H9 (cell line): ENCODE data around the gene TBC1D22A. TPM values are rescaled to one million over a fixed set of nuclear protein-coding genes. Genes with fewer than 3 reads are reported as not detected.

Experiments
- DNase-seq: peaks from one replicate; pipeline ENCODE4 v3.0.0-alpha.2; 2017
- H2AFZ ChIP-seq: one replicate; pipeline ENCODE4 v1.6.1; 2013; ENCODE audit warnings: mild to moderate bottlenecking, low read length, control low read depth, moderate library complexity
- H2AK5ac ChIP-seq: 2 replicates; pipeline ENCODE4 v1.6.1; 2013; ENCODE audit warnings: low read length, control low read depth, mixed read lengths; ENCODE audit not compliant: insufficient read length
- H2BK120ac ChIP-seq: one replicate; pipeline ENCODE4 v1.6.1; 2013; ENCODE audit warnings: low read depth, mild to moderate bottlenecking, low read length, control low read depth, inconsistent platforms; ENCODE audit not compliant: poor library complexity, severe bottlenecking
- H2BK12ac ChIP-seq: 2 replicates; pipeline ENCODE4 v1.6.1; 2013; ENCODE audit warnings: low read length, control low read depth, mixed read lengths, low read depth; ENCODE audit not compliant: insufficient read length
- H2BK15ac ChIP-seq: 2 replicates; pipeline ENCODE4 v1.6.1; 2013; ENCODE audit warnings: low read depth, low read length, control low read depth
- H2BK20ac ChIP-seq: one replicate; pipeline ENCODE4 v1.6.1; 2013; ENCODE audit warnings: low read depth, mild to moderate bottlenecking, low read length, control low read depth, inconsistent platforms; ENCODE audit not compliant: poor library complexity, severe bottlenecking
- H2BK5ac ChIP-seq: 2 replicates; pipeline ENCODE4 v1.6.1; 2013; ENCODE audit warnings: low read length, control low read depth, mixed read lengths; ENCODE audit not compliant: insufficient read length
- H3K14ac ChIP-seq: 2 replicates; pipeline ENCODE4 v1.6.1; 2013; ENCODE audit warnings: low read length, control low read depth; ENCODE audit not compliant: insufficient read depth
- H3K18ac ChIP-seq: 2 replicates; pipeline ENCODE4 v1.6.1; 2013; ENCODE audit warnings: low read depth, mild to moderate bottlenecking, mixed read lengths, low read length, control low read depth; ENCODE audit not compliant: insufficient read length
- H3K23ac ChIP-seq: 2 replicates; pipeline ENCODE4 v1.6.1; 2013; ENCODE audit warnings: low read length, control low read depth, mixed read lengths, low read depth; ENCODE audit not compliant: insufficient read length
- H3K23me2 ChIP-seq: 2 replicates; pipeline ENCODE4 v1.6.1; 2013; ENCODE audit warnings: low read depth, mild to moderate bottlenecking, mixed read lengths, low read length, control low read depth; ENCODE audit not compliant: insufficient read length, poor library complexity, severe bottlenecking
- H3K27ac ChIP-seq: 2 replicates; pipeline ENCODE4 v1.5.1; 2013; ENCODE audit warnings: low read length, control low read depth, mixed read lengths, low read depth; ENCODE audit not compliant: insufficient read length
- H3K27me3 ChIP-seq: 2 replicates; pipeline ENCODE4 v1.6.1; 2013; ENCODE audit warnings: low read length, control low read depth, inconsistent platforms; ENCODE audit not compliant: insufficient read depth
- H3K4ac ChIP-seq: 2 replicates; pipeline ENCODE4 v1.6.1; 2013; ENCODE audit warnings: low read depth, mild to moderate bottlenecking, control low read depth, inconsistent platforms, low read length, moderate library complexity
- H3K4me1 ChIP-seq: 2 replicates; pipeline ENCODE4 v1.6.1; 2013; ENCODE audit warnings: low read length, control low read depth, inconsistent platforms; ENCODE audit not compliant: insufficient read depth
- H3K4me2 ChIP-seq: 2 replicates; pipeline ENCODE4 v1.6.1; 2013; ENCODE audit warnings: low read length, control low read depth, mixed read lengths; ENCODE audit not compliant: insufficient read length, insufficient read depth
- H3K56ac ChIP-seq: 2 replicates; pipeline ENCODE4 v1.6.1; 2013; ENCODE audit warnings: low read depth, mild to moderate bottlenecking, mixed read lengths, low read length, control low read depth; ENCODE audit not compliant: insufficient read length
- H3K79me1 ChIP-seq: 2 replicates; pipeline ENCODE4 v1.6.1; 2013; ENCODE audit warnings: low read depth, mild to moderate bottlenecking, moderate library complexity, low read length, control low read depth, inconsistent platforms; ENCODE audit not compliant: insufficient read depth, poor library complexity, severe bottlenecking
- H3K79me2 ChIP-seq: 2 replicates; pipeline ENCODE4 v1.6.1; 2013; ENCODE audit warnings: low read length, control low read depth, inconsistent platforms; ENCODE audit not compliant: insufficient read depth
- H3K9ac ChIP-seq: 2 replicates; pipeline ENCODE4 v1.6.1; 2013; ENCODE audit warnings: low read length, control low read depth, mixed read lengths; ENCODE audit not compliant: insufficient read length; ENCODE audit errors: extremely low read depth
- H3K9me3 ChIP-seq: one replicate; pipeline ENCODE4 v1.6.1; 2013; ENCODE audit warnings: low read depth, low read length, inconsistent platforms; ENCODE audit not compliant: control insufficient read depth
- H3T11ph ChIP-seq: one replicate; pipeline ENCODE4 v1.6.1; 2013; ENCODE audit warnings: mild to moderate bottlenecking, low read length, control low read depth, inconsistent platforms
- H4K20me1 ChIP-seq: one replicate; pipeline ENCODE4 v1.6.1; 2013; ENCODE audit not compliant: control insufficient read depth, insufficient read length, insufficient read depth
- H4K5ac ChIP-seq: 2 replicates; pipeline ENCODE4 v1.6.1; 2013; ENCODE audit warnings: low read depth, mild to moderate bottlenecking, mixed read lengths, low read length, control low read depth; ENCODE audit not compliant: insufficient read length
- H4K8ac ChIP-seq: replicated peaks from 2 replicates; pipeline ENCODE4 v1.6.1; 2013; ENCODE audit warnings: low read length, control low read depth, mixed read lengths, low read depth; ENCODE audit not compliant: insufficient read length
- H4K91ac ChIP-seq: 2 replicates; pipeline ENCODE4 v1.6.1; 2013; ENCODE audit warnings: low read depth, mild to moderate bottlenecking, moderate library complexity, mixed read lengths, low read length, control low read depth; ENCODE audit not compliant: insufficient read length
- H3K27ac Mint-ChIP-seq, 3 experiments: 2 replicates in 2 of 3; 3 replicates in 1 of 3; pipeline ENCODE4 v1.8.0; 2020 to 2021; ENCODE audit warnings: mixed read lengths in 3 of 3, mild to moderate bottlenecking in 1 of 3, moderate library complexity in 1 of 3
- H3K27me3 Mint-ChIP-seq: 2 replicates; pipeline ENCODE4 v1.8.0; 2021; ENCODE audit warnings: low read depth, mild to moderate bottlenecking, moderate library complexity, mixed read lengths
- H3K36me3 Mint-ChIP-seq, 3 experiments: 2 replicates in 2 of 3; 3 replicates in 1 of 3; pipeline ENCODE4 v1.8.0; 2020 to 2021; ENCODE audit warnings: low read depth in 3 of 3, mixed read lengths in 3 of 3; ENCODE audit not compliant: insufficient read depth in 1 of 3
- H3K4me1 Mint-ChIP-seq, 2 experiments: 2 replicates each; pipeline ENCODE4 v1.8.0; 2020; ENCODE audit warnings: mixed read lengths in 2 of 2
- H3K4me3 Mint-ChIP-seq, 2 experiments: 2 replicates in 1 of 2; 3 replicates in 1 of 2; pipeline ENCODE4 v1.8.0; 2020 to 2021; ENCODE audit warnings: mild to moderate bottlenecking in 2 of 2, mixed read lengths in 2 of 2, moderate library complexity in 1 of 2
- H3K9me3 Mint-ChIP-seq, 2 experiments: 2 replicates in 1 of 2; 3 replicates in 1 of 2; pipeline ENCODE4 v1.8.0; 2020; ENCODE audit warnings: mild to moderate bottlenecking in 2 of 2, mixed read lengths in 2 of 2, moderate library complexity in 1 of 2
- CTCF ChIP-seq: fragments of 200-600 bp; sonication (generic); conservative IDR thresholded peaks from 3 replicates; pipeline ENCODE4 v1.8.0; 2021; ENCODE audit warnings: antibody characterized with exemption, mild to moderate bottlenecking
- WGBS: extraction: QIAGEN DNeasy Blood & Tissue Kit; methylation state at CpG from one replicate; pipeline ENCODE4 v1.1.7; 2013; ENCODE audit warnings: missing lambda C conversion rate, low lambda C conversion rate, mixed read lengths; ENCODE audit not compliant: insufficient read length; ENCODE audit errors: extremely low coverage; 5-methylcytosine and 5-hydroxymethylcytosine counted together
- total RNA-seq: library from RNA; stranded (reverse); gene quantifications from 2 replicates; pipeline ENCODE4 v1.2.1, GENCODE V29; 2021

TBC1D22A gene
- total RNA-seq, 1 experiment from 2014 or later: 20.8 TPM

- Histone ChIP-seq H4K5ac (no peak overlapping the region), H3K9ac (no peak overlapping the region), H3K9me3 (no peaks in the 10 kb centered on the region), H2BK12ac (no peak overlapping the region), H3K79me1 (no peaks in the 10 kb centered on the region), H3K18ac (no peak overlapping the region), H3K4me2 (no peak overlapping the region), H2AK5ac (no peak overlapping the region), H3K27ac (no peak overlapping the region), H4K8ac (no peak overlapping the region), H3T11ph (no peak overlapping the region), H3K23ac (no peak overlapping the region), H4K20me1 (no peaks in the 10 kb centered on the region), H2BK15ac (no peak overlapping the region), H2AFZ (no peak overlapping the region), H3K4ac (no peak overlapping the region), H2BK120ac (no peak overlapping the region), H3K23me2 (no peaks in the 10 kb centered on the region), H3K27me3 (no peaks in the 10 kb centered on the region), H3K56ac (no peak overlapping the region), H2BK5ac (no peak overlapping the region), H3K14ac (no peak overlapping the region), H3K79me2 (no peaks in the 10 kb centered on the region), H4K91ac (no peak overlapping the region), H2BK20ac (no peak overlapping the region), H3K4me1 (peaks cover 3% of the 10 kb centered on the region; the same call in 1 of the 2 replicates)
- peak; percentile 65 for DNase-seq
- Mint-ChIP-seq H3K4me3 (peak overlapping the region in 1 of 2 experiments; percentile 11; a peak in 2 of 5 replicates), H3K27me3 (no peaks in the 10 kb centered on the region), H3K27ac (no peak overlapping the region), H3K4me1 (peaks cover 16 to 19% of the 10 kb centered on the region in 2 experiments), H3K9me3 (peaks cover 13 to 18% of the 10 kb centered on the region in 2 experiments; a peak in 4 of 5 replicates), H3K36me3 (peaks cover 1 to 15% (median 4%) of the 10 kb centered on the region in 3 experiments; a peak in 5 of 7 replicates)
- WGBS: no CpG with 5 or more reads among the region's 12 CpGs
- TF ChIP-seq CTCF: no peak
Measured at GRCh38 chr22:47084226-47084625, 321.8 kb downstream of the TBC1D22A start.
